Renal cortical epithelial cell (primary cell): ENCODE data around the gene KLK7. TPM values are rescaled to one million over a fixed set of nuclear protein-coding genes. Genes with fewer than 3 reads are reported as not detected.

Experiments
- DNase-seq: peaks from one replicate; pipeline ENCODE4 v3.0.0-alpha.2; 2011; ENCODE audit warnings: low read depth
- total RNA-seq: library from RNA; depleted of rRNA; stranded (reverse); fragments of >200 nt; gene quantifications from 2 replicates; pipeline ENCODE4 v1.2.3, GENCODE V29; 2014

KLK7 gene
- 0.30 and 10.8 TPM in 2 replicates for total RNA-seq

- DNase-seq: no peak
Measured at GRCh38 chr19:50983625-50984292, at the start of gene KLK7. KLK7 (minus strand) TSS chr19:50983917; CDS start chr19:50982399, 1,518 bp downstream.

GRCh38 chr19:51031880-51032225, 48.1 kb upstream of the KLK7 start:
- no peak for DNase-seq

- DNase-seq: no peak
Measured at GRCh38 chr19:51031220-51031879, 47.6 kb upstream of the KLK7 start.

- no peak for DNase-seq
Measured at GRCh38 chr19:51030631-51031030, 46.9 kb upstream of the KLK7 start.

- no peak for DNase-seq
Measured at GRCh38 chr19:51029718-51030117, 46.0 kb upstream of the KLK7 start.

- DNase-seq: no peak
Measured at GRCh38 chr19:51027873-51028272, 44.2 kb upstream of the KLK7 start.

- DNase-seq: no peak
Measured at GRCh38 chr19:51027126-51027806, 43.5 kb upstream of the KLK7 start.

- no peak for DNase-seq
Measured at GRCh38 chr19:51026554-51026831, 42.8 kb upstream of the KLK7 start, which contains the start of gene KLK11. KLK11 (minus strand) TSS chr19:51026616; CDS start chr19:51025631, 985 bp downstream.

- DNase-seq: no peak
Measured at GRCh38 chr19:51025809-51026553, 42.3 kb upstream of the KLK7 start.

GRCh38 chr19:51025401-51025800, 41.7 kb upstream of the KLK7 start:
- DNase-seq: no peak

- no peak for DNase-seq
Measured at GRCh38 chr19:51024924-51025323, 41.2 kb upstream of the KLK7 start.

GRCh38 chr19:51023946-51024345, 40.2 kb upstream of the KLK7 start:
- DNase-seq: no peak

GRCh38 chr19:51022526-51022925, 38.8 kb upstream of the KLK7 start:
- no peak for DNase-seq

- DNase-seq: peak; percentile 51
Measured at GRCh38 chr19:51020988-51021651, 37.4 kb upstream of the KLK7 start.

GRCh38 chr19:51019544-51019925, 35.8 kb upstream of the KLK7 start, which contains the start of gene KLK10:
KLK10 (minus strand) TSS chr19:51019709; CDS start chr19:51019130, 579 bp downstream.
- DNase-seq: no peak

- DNase-seq: peak; percentile 5
Measured at GRCh38 chr19:51018745-51019543, 35.2 kb upstream of the KLK7 start.

GRCh38 chr19:51016798-51017683, 33.3 kb upstream of the KLK7 start:
- DNase-seq: no peak

GRCh38 chr19:51015691-51016267, 32.1 kb upstream of the KLK7 start:
- no peak for DNase-seq

GRCh38 chr19:51014242-51014641, 30.5 kb upstream of the KLK7 start:
- DNase-seq: no peak
